Heart right ventricle (tissue), 16 donors: ENCODE results near the gene ZMIZ1. TPM values are rescaled to one million over a fixed set of nuclear protein-coding genes. Genes with fewer than 3 reads are reported as not detected.
A peak's percentile ranks its signal among the peaks of the same experiment; 100 is the strongest.

Experiments
- ATAC-seq, 8 donors: fragments of 200-7000 bp; cut with Tn5 transposase; one replicate each; pipeline ENCODE4 v1.9.1; 2020; ENCODE audit warnings: mild to moderate bottlenecking in 8 of 8, moderate library complexity in 8 of 8, moderate number of reproducible peaks in 1 of 8
- DNase-seq, 2 donors: peaks; one replicate each; pipeline ENCODE4 v3.0.0-alpha.2; 2020
- H3K27ac ChIP-seq, 10 donors: fragments of 200-600 bp; sonication (generic) in 2 of 10; one replicate each; pipeline versions ENCODE4 v1.5.0 to v1.8.0; 2020 to 2022; ENCODE audit warnings: mild to moderate bottlenecking in 3 of 10
- H3K27me3 ChIP-seq, 7 donors: fragments of 200-600 bp; one replicate each; pipeline ENCODE4 v1.8.0; 2021 to 2022; ENCODE audit warnings: mild to moderate bottlenecking in 2 of 7
- H3K36me3 ChIP-seq, 9 donors: fragments of 200-600 bp; sonication (generic) in 1 of 9; one replicate each; pipeline versions ENCODE4 v1.5.0 to v1.8.0; 2020 to 2022; ENCODE audit warnings: mild to moderate bottlenecking in 2 of 9
- H3K4me1 ChIP-seq, 9 donors: fragments of 200-600 bp; sonication (generic) in 1 of 9; one replicate each; pipeline versions ENCODE4 v1.5.0 to v1.8.0; 2020 to 2022; ENCODE audit warnings: mild to moderate bottlenecking in 4 of 9
- H3K4me3 ChIP-seq, 10 donors: fragments of 200-600 bp; sonication (generic) in 2 of 10; one replicate each; pipeline versions ENCODE4 v1.5.0 to v1.8.0; 2020 to 2022; ENCODE audit warnings: mild to moderate bottlenecking in 7 of 10, moderate library complexity in 2 of 10
- H3K9me3 ChIP-seq, 11 donors: fragments of 200-600 bp in 10 of 11; sonication (generic) in 2 of 11; one replicate each; pipeline versions ENCODE4 v1.5.0 to v1.8.0; 2013 to 2022; ENCODE audit warnings: mild to moderate bottlenecking in 2 of 11, control low read depth in 1 of 11, moderate library complexity in 1 of 11
- CTCF ChIP-seq, 9 donors: fragments of 200-600 bp; sonication (generic) in 2 of 9; IDR thresholded peaks; one replicate each; pipeline versions ENCODE4 v1.5.0 to v1.8.0; 2021 to 2022; ENCODE audit warnings: antibody characterized with exemption in 9 of 9, mild to moderate bottlenecking in 5 of 9, moderate library complexity in 1 of 9
- WGBS, 2 donors: extraction: QIAGEN DNeasy Blood & Tissue Kit; methylation state at CpG; one replicate each; pipeline ENCODE4 v1.1.7; 2013; ENCODE audit warnings: inconsistent platforms in 1 of 2; 5-methylcytosine and 5-hydroxymethylcytosine counted together
- intact Hi-C, 10 donors: fragments of 100-400 bp; cut with DNase I; formaldehyde crosslinking; loops; one replicate each; pipeline versions ENCODE4 v1.11.1 to v1.14.2; 2022
- polyA plus RNA-seq, 2 donors: library from polyadenylated mRNA; stranded (reverse); fragments of 200-250 nt; gene quantifications; one replicate each; pipeline ENCODE4 v1.2.3, GENCODE V29; 2013
- total RNA-seq, 10 donors: library from RNA; stranded (reverse); fragmentation: NEBNext Ultra II Directional in 3 of 10; extraction: Animal tissue kit (Norgen Biotek cat#: 25700) in 3 of 10; gene quantifications; one replicate each; pipeline versions ENCODE4 v1.2.1 to v1.2.4, GENCODE V29; 2021 to 2023
- donor health status: Arrhythmogenic right ventricular cardiomyopathy.
- donor health status: ischemic (EF 13 %, LVEDD 7.1; RV severe dilation, severe dysfunction).
- donor health status: healthy with polysubstance abuse.
- donor health status: DM: no; HTN: yes; CAD: no.
- donor health status: DM: no; HTN: no; CAD: no.
- donor health status: ischemic (EF 25% LVEDD 6.9; RV normal size, moderate dysfunction).
- donor health status: ischemic (EF 25% LVEDD 5.7; RV mildly dilated, moderate dysfunction).
- donor health status: healthy.
- donor health status: DM: yes; HTN: yes; CAD: no.
- donor health status: Ischemic cardiomyopathy.
- donor health status: ischemic (EF 35%, LVEDD 5.7; RV mildly dilated, moderate dysfunction).
- donor health status: nonischemic (EF 11% LVEDD 7.7; RV severe dilation, severe dysfunction).
- donor health status: DM: yes; HTN: yes; CAD: no.
- donor health status: PGD.
- donor health status: ischemic (EF 29% LVEDD 5.4; RV normal size, mild dysfunction).
- donor health status: nonischemic (EF 23%, LVEDD 6.1; RV moderate dilation, normal function).

The ZMIZ1 gene
- total and polyA plus RNA-seq, 12 donors = 24.2 to 61.5 (median 49.8) TPM

DNA sequence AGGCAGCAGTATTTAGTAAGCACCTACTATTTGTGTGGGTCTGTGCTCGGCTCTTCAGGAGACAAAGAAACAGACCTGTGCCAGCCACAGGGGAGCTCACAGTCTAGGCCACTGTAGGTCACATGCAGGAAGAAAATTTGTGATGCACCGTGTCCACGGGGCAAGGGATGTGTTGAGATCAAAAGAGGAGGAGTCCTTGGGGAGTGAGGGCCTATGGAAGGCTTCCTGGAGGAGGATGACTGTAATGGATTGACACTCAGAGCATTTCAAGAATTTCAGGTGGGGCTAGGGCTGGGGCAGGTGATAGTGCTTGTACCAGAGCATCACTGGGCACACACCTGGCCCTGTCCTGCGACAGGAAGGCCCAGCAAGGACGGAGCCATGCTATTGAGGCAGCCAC, 102.7 kb downstream of the ZMIZ1 start:
- DNase-seq (no peak), ATAC-seq (no peak)
- Histone ChIP-seq H3K4me3 (no peak overlapping the region), H3K4me1 (peaks cover 23 to 97% (median 73%) of the 10 kb centered on the region in 9 donors), H3K9me3 (no peaks in the 10 kb centered on the region), H3K27me3 (no peaks in the 10 kb centered on the region), H3K36me3 (peaks cover 0 to 55% (median 3%) of the 10 kb centered on the region in 9 donors), H3K27ac (peak overlapping the region in 4 of 10 donors; percentile 53 to 95 (median 54))
- 92 to 93% methylated on average over 5 of the region's 5 CpGs for WGBS, 2 donors
- TF ChIP-seq CTCF (IDR thresholded peaks at IDR 0.05) = no peak
- intact Hi-C loops = loop anchor here in 1 of 10 donors (10.0 kb wide), 1 partner anchor 97 kb away; no protein-coding TSS in a partner anchor

- no peaks in the 10 kb centered on the region for H3K9me3 ChIP-seq
- DNase-seq = no peak
- intact Hi-C loops = loop anchor here in 1 of 10 donors (10.0 kb wide), 1 partner anchor 98 kb away; no protein-coding TSS in a partner anchor
- peaks cover 0 to 42% (median 3%) of the 10 kb centered on the region in 9 donors for H3K36me3 ChIP-seq
- no peak overlapping the region for H3K4me3 ChIP-seq
- ATAC-seq = no peak
- peak overlapping the region in 1 of 10 donors; percentile 59 for H3K27ac ChIP-seq
- 80 to 87% methylated on average over 5 of the region's 5 CpGs for WGBS, 2 donors
- TF ChIP-seq CTCF (IDR thresholded peaks at IDR 0.05) = no peak
- peaks cover 31 to 98% (median 73%) of the 10 kb centered on the region in 9 donors for H3K4me1 ChIP-seq
- H3K27me3 ChIP-seq = no peaks in the 10 kb centered on the region
Measured at GRCh38 chr10:79172881-79173280, 104.1 kb downstream of the ZMIZ1 start.

- intact Hi-C loops = loop anchor here in 1 of 10 donors (10.0 kb wide), 1 partner anchor 99 kb away; no protein-coding TSS in a partner anchor
- 91 to 92% methylated on average over 10 of the region's 10 CpGs for WGBS, 2 donors
- ATAC-seq = no peak
Measured at GRCh38 chr10:79173582-79174262, 105.0 kb downstream of the ZMIZ1 start.

More at GRCh38 chr10:79173582-79174262, 105.0 kb downstream of the ZMIZ1 start:
- H3K27ac ChIP-seq = peak overlapping the region in 2 of 10 donors; percentile 56 to 59
- no peak for DNase-seq
- H3K27me3 ChIP-seq = no peaks in the 10 kb centered on the region
- no peaks in the 10 kb centered on the region for H3K9me3 ChIP-seq
- H3K4me1 ChIP-seq = peaks cover 39 to 98% (median 74%) of the 10 kb centered on the region in 9 donors
- TF ChIP-seq CTCF (IDR thresholded peaks at IDR 0.05) = no peak
- no peak overlapping the region for H3K4me3 ChIP-seq
- H3K36me3 ChIP-seq = peaks cover 0 to 36% (median 3%) of the 10 kb centered on the region in 9 donors
